Neural progenitor cell (in vitro differentiated cells): ENCODE results near the gene STK32B. TPM values are rescaled to one million over a fixed set of nuclear protein-coding genes. Genes with fewer than 3 reads are reported as not detected.

Experiments
- DNase-seq: peaks from one replicate; pipeline ENCODE4 v3.0.0-alpha.2; 2016; ENCODE audit warnings: low spot score
- H2AFZ ChIP-seq: fragments of 200-600 bp; sonication (generic); replicated peaks from 2 replicates; pipeline ENCODE4 v1.6.1; 2016; ENCODE audit warnings: antibody characterized with exemption
- H3F3A ChIP-seq: fragments of 200-600 bp; sonication (generic); 2 replicates; pipeline ENCODE4 v1.6.1; 2016; ENCODE audit warnings: antibody characterized with exemption, low read depth
- H3K27ac ChIP-seq: fragments of 200-600 bp; sonication (generic); 2 replicates; pipeline ENCODE4 v1.5.1; 2016; ENCODE audit warnings: mild to moderate bottlenecking
- H3K27me3 ChIP-seq: fragments of 200-600 bp; sonication (generic); 2 replicates; pipeline ENCODE4 v1.6.1; 2016; ENCODE audit warnings: mild to moderate bottlenecking, moderate library complexity
- H3K36me3 ChIP-seq: fragments of 200-600 bp; sonication (generic); 2 replicates; pipeline ENCODE4 v1.5.1; 2016
- H3K4me1 ChIP-seq: fragments of 200-600 bp; sonication (generic); 2 replicates; pipeline ENCODE4 v1.6.1; 2016; ENCODE audit warnings: mixed run types
- H3K4me2 ChIP-seq: fragments of 200-600 bp; sonication (generic); 2 replicates; pipeline ENCODE4 v1.6.1; 2016
- H3K4me3 ChIP-seq: fragments of 200-600 bp; sonication (generic); 2 replicates; pipeline ENCODE4 v1.5.1; 2016
- H3K79me2 ChIP-seq: fragments of 200-600 bp; sonication (generic); 2 replicates; pipeline ENCODE4 v1.6.1; 2016; ENCODE audit warnings: low read depth
- H3K9ac ChIP-seq: fragments of 200-600 bp; sonication (generic); 2 replicates; pipeline ENCODE4 v1.6.1; 2016
- H3K9me3 ChIP-seq: fragments of 200-600 bp; sonication (generic); 2 replicates; pipeline ENCODE4 v1.5.1; 2016; ENCODE audit warnings: low read depth
- H4K20me1 ChIP-seq: fragments of 200-600 bp; sonication (generic); 2 replicates; pipeline ENCODE4 v1.6.1; 2016; ENCODE audit warnings: low read depth
- H3K27ac Mint-ChIP-seq: 3 replicates; pipeline ENCODE4 v1.8.0; 2021; ENCODE audit warnings: mixed read lengths
- H3K27me3 Mint-ChIP-seq: 2 replicates; pipeline ENCODE4 v1.8.0; 2022; ENCODE audit warnings: low read depth, mild to moderate bottlenecking, inconsistent platforms, moderate library complexity, mixed read lengths; ENCODE audit not compliant: insufficient read depth
- H3K36me3 Mint-ChIP-seq: 3 replicates; pipeline ENCODE4 v1.8.0; 2021; ENCODE audit warnings: mixed read lengths
- H3K4me1 Mint-ChIP-seq: 3 replicates; pipeline ENCODE4 v1.8.0; 2021; ENCODE audit warnings: mixed read lengths
- H3K4me3 Mint-ChIP-seq: 3 replicates; pipeline ENCODE4 v1.8.0; 2021; ENCODE audit warnings: mild to moderate bottlenecking, moderate library complexity, mixed read lengths
- H3K9me3 Mint-ChIP-seq: 3 replicates; pipeline ENCODE4 v1.8.0; 2020; ENCODE audit warnings: mixed read lengths
- CTCF ChIP-seq: fragments of 200-600 bp; sonication (generic); IDR thresholded peaks from 2 replicates; pipeline ENCODE4 v1.5.1; 2017; ENCODE audit warnings: antibody characterized with exemption, mild to moderate bottlenecking
- EZH2 ChIP-seq: fragments of 200-600 bp; sonication (generic); IDR thresholded peaks from 2 replicates; pipeline ENCODE4 v1.6.1; 2017; ENCODE audit warnings: antibody characterized with exemption, mild to moderate bottlenecking, moderate library complexity
- EZH2phosphoT487 ChIP-seq: fragments of 200-600 bp; sonication (generic); IDR thresholded peaks from 2 replicates; pipeline ENCODE4 v1.6.1; 2017; ENCODE audit warnings: antibody characterized with exemption
- total RNA-seq: library from RNA; depleted of rRNA; stranded (reverse); fragments of >200 nt; gene quantifications from 2 replicates; pipeline ENCODE4 v1.2.3, GENCODE V29; 2015; ENCODE audit warnings: low replicate concordance

The STK32B gene
- total RNA-seq, 1 donor from 2014 or later: 2.5 TPM

DNA sequence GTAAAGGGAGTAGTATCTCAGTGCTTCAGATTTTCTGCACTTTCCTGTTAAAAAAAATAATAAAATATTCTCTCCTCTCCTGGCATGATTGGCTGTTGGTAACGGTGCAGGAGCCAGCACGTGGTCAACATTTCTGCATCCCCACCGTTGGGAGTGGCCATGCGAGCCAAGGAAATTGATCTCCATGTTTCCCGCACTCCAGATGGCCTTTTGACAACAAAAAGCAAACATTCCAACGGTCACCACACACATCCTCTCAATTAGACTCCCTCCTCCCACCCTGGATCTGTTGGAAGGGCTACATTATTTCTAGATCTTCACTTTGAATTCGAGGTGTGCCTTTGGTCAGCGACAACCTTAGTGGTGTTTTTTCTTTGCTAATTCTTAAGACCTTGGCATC lies 45.0 kb downstream of the STK32B start:
- Mint-ChIP-seq H3K27me3 (peaks cover 5% of the 10 kb centered on the region), H3K36me3 (no peaks in the 10 kb centered on the region), H3K4me3 (no peak overlapping the region), H3K4me1 (no peaks in the 10 kb centered on the region), H3K9me3 (peaks cover 4% of the 10 kb centered on the region), H3K27ac (no peak overlapping the region)
- H3K9me3 ChIP-seq: no peaks in the 10 kb centered on the region
- H4K20me1 ChIP-seq: no peaks in the 10 kb centered on the region
- no peaks in the 10 kb centered on the region for H3F3A ChIP-seq
- no peak overlapping the region for H3K4me3 ChIP-seq
- no peak overlapping the region for H2AFZ ChIP-seq
- no peaks in the 10 kb centered on the region for H3K79me2 ChIP-seq
- H3K27me3 ChIP-seq: no peaks in the 10 kb centered on the region
- no peak for DNase-seq
- no peak overlapping the region for H3K9ac ChIP-seq
- no peaks in the 10 kb centered on the region for H3K4me1 ChIP-seq
- H3K27ac ChIP-seq: no peak overlapping the region
- H3K4me2 ChIP-seq: no peak overlapping the region
- H3K36me3 ChIP-seq: no peaks in the 10 kb centered on the region
- TF ChIP-seq EZH2phosphoT487 (no peak), CTCF (no peak), EZH2 (no peak)

DNA sequence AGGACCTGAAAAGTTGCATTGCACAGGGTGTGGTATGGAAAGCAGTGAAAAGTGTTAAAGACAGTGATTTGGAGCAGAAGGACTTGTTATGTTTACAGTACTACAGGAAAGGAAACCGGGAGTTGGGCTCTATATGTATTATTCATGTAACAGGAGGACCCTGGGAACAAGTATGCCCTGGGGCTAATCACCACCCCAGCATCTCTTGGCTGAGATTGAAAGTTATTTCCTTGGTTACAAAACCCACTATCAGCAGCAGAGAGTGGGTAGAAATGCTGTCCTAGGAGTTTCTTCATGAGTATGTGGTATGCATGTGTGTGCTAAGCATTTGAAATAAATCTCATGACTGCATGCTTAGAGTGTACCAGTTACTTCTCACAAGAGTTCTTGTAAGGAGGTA lies 46.9 kb downstream of the STK32B start:
- Histone ChIP-seq H2AFZ (no peak overlapping the region), H3K36me3 (no peaks in the 10 kb centered on the region), H3K4me3 (no peak overlapping the region), H3F3A (no peaks in the 10 kb centered on the region), H3K9ac (no peak overlapping the region), H3K9me3 (no peaks in the 10 kb centered on the region), H3K79me2 (no peaks in the 10 kb centered on the region), H3K4me2 (no peak overlapping the region), H3K27ac (no peak overlapping the region), H3K27me3 (no peaks in the 10 kb centered on the region), H4K20me1 (no peaks in the 10 kb centered on the region), H3K4me1 (no peaks in the 10 kb centered on the region)
- H3K27ac Mint-ChIP-seq: no peak overlapping the region
- H3K36me3 Mint-ChIP-seq: no peaks in the 10 kb centered on the region
- no peaks in the 10 kb centered on the region for H3K9me3 Mint-ChIP-seq
- TF ChIP-seq EZH2phosphoT487: no peak
- TF ChIP-seq EZH2: no peak
- no peak for TF ChIP-seq CTCF
- peaks cover 6% of the 10 kb centered on the region for H3K27me3 Mint-ChIP-seq
- DNase-seq: no peak
- no peak overlapping the region for H3K4me3 Mint-ChIP-seq
- no peaks in the 10 kb centered on the region for H3K4me1 Mint-ChIP-seq

GRCh38 chr4:5100336-5100735 lies 49.1 kb downstream of the STK32B start:
- TF ChIP-seq EZH2 (no peak), CTCF (no peak), EZH2phosphoT487 (no peak)
- H3K27me3 Mint-ChIP-seq: peaks cover 7% of the 10 kb centered on the region

DNA sequence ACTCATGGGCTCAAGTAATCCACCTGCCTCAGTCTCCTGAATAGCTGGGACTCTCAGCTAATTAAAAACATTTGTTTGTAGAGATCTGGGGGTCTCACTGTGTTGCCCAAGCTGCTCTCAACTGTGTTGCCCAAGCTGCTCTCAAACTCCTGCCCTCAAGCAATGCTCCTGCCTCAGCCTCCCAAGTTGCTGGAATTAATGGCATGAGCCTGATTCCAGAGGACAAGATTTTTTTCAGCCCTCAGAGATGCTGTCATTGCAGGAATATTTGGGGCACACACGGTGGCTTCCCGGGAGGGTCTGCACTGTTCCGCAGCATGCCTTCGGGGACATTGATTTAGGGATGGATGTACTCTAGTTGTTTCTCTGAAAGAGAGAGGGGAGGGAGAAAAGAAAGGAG lies 49.7 kb downstream of the STK32B start:
- Histone ChIP-seq H3K79me2 (no peaks in the 10 kb centered on the region), H3K9ac (no peak overlapping the region), H4K20me1 (no peaks in the 10 kb centered on the region), H3K4me1 (no peaks in the 10 kb centered on the region), H3F3A (no peaks in the 10 kb centered on the region), H2AFZ (no peak overlapping the region), H3K27me3 (no peaks in the 10 kb centered on the region), H3K9me3 (no peaks in the 10 kb centered on the region), H3K36me3 (no peaks in the 10 kb centered on the region), H3K4me3 (no peak overlapping the region), H3K4me2 (no peak overlapping the region), H3K27ac (no peak overlapping the region)
- DNase-seq: no peak
- Mint-ChIP-seq H3K9me3 (no peaks in the 10 kb centered on the region), H3K27me3 (peaks cover 7% of the 10 kb centered on the region), H3K27ac (no peak overlapping the region), H3K4me3 (no peak overlapping the region), H3K4me1 (no peaks in the 10 kb centered on the region), H3K36me3 (no peaks in the 10 kb centered on the region)
- no peak for TF ChIP-seq EZH2
- TF ChIP-seq CTCF: no peak
- no peak for TF ChIP-seq EZH2phosphoT487

More at GRCh38 chr4:5100336-5100735, 49.1 kb downstream of the STK32B start:
- Mint-ChIP-seq H3K4me1 (no peaks in the 10 kb centered on the region), H3K4me3 (no peak overlapping the region), H3K36me3 (no peaks in the 10 kb centered on the region), H3K9me3 (no peaks in the 10 kb centered on the region), H3K27ac (no peak overlapping the region)
- Histone ChIP-seq H3K4me2 (no peak overlapping the region), H3K27me3 (no peaks in the 10 kb centered on the region), H4K20me1 (no peaks in the 10 kb centered on the region), H3K9ac (no peak overlapping the region), H3K9me3 (no peaks in the 10 kb centered on the region), H3K4me1 (no peaks in the 10 kb centered on the region), H3K27ac (no peak overlapping the region), H3K36me3 (no peaks in the 10 kb centered on the region), H2AFZ (no peak overlapping the region), H3F3A (no peaks in the 10 kb centered on the region), H3K79me2 (no peaks in the 10 kb centered on the region), H3K4me3 (no peak overlapping the region)
- DNase-seq: no peak
